HUES48 (cell line): ENCODE measurements around the gene HAUS1.

ENCODE experiments used
- H3K27ac ChIP-seq: one replicate; pipeline ENCODE4 v1.7.0; 2013; ENCODE audit warnings: low read depth, low read length, inconsistent platforms
- H3K27me3 ChIP-seq: 2 replicates; pipeline ENCODE4 v1.6.1; 2013; ENCODE audit warnings: mild to moderate bottlenecking, low read length; ENCODE audit not compliant: control insufficient read depth, insufficient read depth
- H3K36me3 ChIP-seq: 2 replicates; pipeline ENCODE4 v1.6.1; 2013; ENCODE audit warnings: low read length; ENCODE audit not compliant: control insufficient read depth, insufficient read depth
- H3K4me1 ChIP-seq: 2 replicates; pipeline ENCODE4 v1.6.1; 2013; ENCODE audit warnings: mild to moderate bottlenecking, low read length; ENCODE audit not compliant: control insufficient read depth, insufficient read depth
- H3K4me3 ChIP-seq: 2 replicates; pipeline ENCODE4 v1.5.1; 2013; ENCODE audit warnings: mild to moderate bottlenecking, low read depth, low read length
- H3K9ac ChIP-seq: 2 replicates; pipeline ENCODE4 v1.6.1; 2013; ENCODE audit warnings: mild to moderate bottlenecking, low read depth, low read length, moderate library complexity
- H3K9me3 ChIP-seq: 2 replicates; pipeline ENCODE4 v1.6.1; 2013; ENCODE audit warnings: low read length; ENCODE audit not compliant: control insufficient read depth, insufficient read depth

HAUS1 gene

GRCh38 chr18:46169464-46169941 is 65.3 kb downstream of the HAUS1 start:
- Histone ChIP-seq H3K4me1 (peaks cover 4% of the 10 kb centered on the region; the same call in 1 of the 2 replicates), H3K27ac (no peak overlapping the region), H3K4me3 (no peak overlapping the region), H3K36me3 (no peaks in the 10 kb centered on the region), H3K9ac (no peak overlapping the region), H3K9me3 (no peaks in the 10 kb centered on the region), H3K27me3 (no peaks in the 10 kb centered on the region)

GRCh38 chr18:46171331-46171730 is 67.1 kb downstream of the HAUS1 start:
- H3K27me3 ChIP-seq, result no peaks in the 10 kb centered on the region
- H3K9me3 ChIP-seq, result no peaks in the 10 kb centered on the region
- peaks cover 2% of the 10 kb centered on the region; the same call in 1 of the 2 replicates for H3K4me1 ChIP-seq
- no peak overlapping the region for H3K27ac ChIP-seq
- H3K9ac ChIP-seq, result no peak overlapping the region
- no peaks in the 10 kb centered on the region for H3K36me3 ChIP-seq
- H3K4me3 ChIP-seq, result no peak overlapping the region

GRCh38 chr18:46173393-46174341 is 69.5 kb downstream of the HAUS1 start:
- peak overlapping the region; percentile 94 for H3K4me3 ChIP-seq
- peak overlapping the region; percentile 98 for H3K27ac ChIP-seq
- peak overlapping the region; percentile 92 for H3K9ac ChIP-seq
- no peaks in the 10 kb centered on the region for H3K36me3 ChIP-seq
- H3K4me1 ChIP-seq, result no peaks in the 10 kb centered on the region
- H3K9me3 ChIP-seq, result no peaks in the 10 kb centered on the region
- H3K27me3 ChIP-seq, result no peaks in the 10 kb centered on the region

GRCh38 chr18:46174342-46175041 is 70.3 kb downstream of the HAUS1 start:
- peak overlapping the region; percentile 98 for H3K27ac ChIP-seq
- H3K9ac ChIP-seq, result peak overlapping the region; percentile 92
- no peaks in the 10 kb centered on the region for H3K4me1 ChIP-seq
- H3K27me3 ChIP-seq, result no peaks in the 10 kb centered on the region
- no peaks in the 10 kb centered on the region for H3K9me3 ChIP-seq
- peak overlapping the region; percentile 94 for H3K4me3 ChIP-seq
- H3K36me3 ChIP-seq, result no peaks in the 10 kb centered on the region

- Histone ChIP-seq H3K27ac (no peak overlapping the region), H3K4me1 (no peaks in the 10 kb centered on the region), H3K27me3 (no peaks in the 10 kb centered on the region), H3K36me3 (no peaks in the 10 kb centered on the region), H3K4me3 (no peak overlapping the region), H3K9me3 (no peaks in the 10 kb centered on the region), H3K9ac (no peak overlapping the region)
Observed at GRCh38 chr18:46176001-46176400, 71.8 kb downstream of the HAUS1 start.
